CD1c-positive myeloid dendritic cell (primary cell): ENCODE results near the gene ALKBH1.
"Not testable (repeated sequence)": the region's sequence is repeated elsewhere in the genome, so short reads cannot be mapped to it uniquely, and the experiment has no call there.

ENCODE experiments used
- DNase-seq: peaks from one replicate; pipeline ENCODE4 v3.0.0-alpha.2; 2016; ENCODE audit errors: extremely low spot score

The ALKBH1 gene, protein sequence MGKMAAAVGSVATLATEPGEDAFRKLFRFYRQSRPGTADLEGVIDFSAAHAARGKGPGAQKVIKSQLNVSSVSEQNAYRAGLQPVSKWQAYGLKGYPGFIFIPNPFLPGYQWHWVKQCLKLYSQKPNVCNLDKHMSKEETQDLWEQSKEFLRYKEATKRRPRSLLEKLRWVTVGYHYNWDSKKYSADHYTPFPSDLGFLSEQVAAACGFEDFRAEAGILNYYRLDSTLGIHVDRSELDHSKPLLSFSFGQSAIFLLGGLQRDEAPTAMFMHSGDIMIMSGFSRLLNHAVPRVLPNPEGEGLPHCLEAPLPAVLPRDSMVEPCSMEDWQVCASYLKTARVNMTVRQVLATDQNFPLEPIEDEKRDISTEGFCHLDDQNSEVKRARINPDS

DNA sequence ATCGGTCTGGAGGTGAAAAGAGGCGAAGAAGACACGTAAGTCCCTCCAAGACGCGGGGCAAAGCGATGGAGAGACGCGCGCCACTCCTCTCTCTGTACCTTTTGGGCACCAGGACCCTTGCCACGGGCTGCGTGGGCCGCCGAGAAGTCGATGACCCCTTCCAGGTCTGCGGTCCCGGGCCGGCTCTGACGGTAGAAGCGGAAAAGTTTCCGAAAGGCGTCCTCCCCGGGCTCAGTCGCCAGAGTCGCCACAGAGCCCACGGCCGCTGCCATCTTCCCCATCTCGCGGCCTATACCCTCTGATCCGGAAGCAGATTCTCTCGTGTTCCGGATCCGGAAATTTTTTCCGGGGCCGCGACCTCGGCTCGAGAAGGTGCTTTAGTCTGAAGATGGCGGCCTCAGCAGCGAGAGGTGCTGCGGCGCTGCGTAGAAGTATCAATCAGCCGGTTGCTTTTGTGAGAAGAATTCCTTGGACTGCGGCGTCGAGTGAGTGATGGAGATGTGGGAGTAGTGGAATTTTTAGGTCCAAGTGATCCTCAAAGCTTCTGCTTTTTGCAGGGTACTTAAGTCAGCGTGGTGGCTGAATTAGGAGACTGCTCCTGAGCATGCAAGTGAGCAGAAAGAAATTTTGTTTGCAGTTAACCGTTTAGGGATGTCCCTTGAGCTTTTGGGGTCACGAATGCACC, at the start of gene ALKBH1, which contains the start of gene SLIRP:
Gene ALKBH1 (minus strand): TSS at position 300 of the 685 bp plus-strand sequence. CDS start 19 bp downstream, at position 281.
Gene SLIRP (plus strand): TSS at position 380 of the 685 bp plus-strand sequence. CDS start 9 bp downstream, at position 389.
- DNase-seq, result peak; percentile 96

DNA sequence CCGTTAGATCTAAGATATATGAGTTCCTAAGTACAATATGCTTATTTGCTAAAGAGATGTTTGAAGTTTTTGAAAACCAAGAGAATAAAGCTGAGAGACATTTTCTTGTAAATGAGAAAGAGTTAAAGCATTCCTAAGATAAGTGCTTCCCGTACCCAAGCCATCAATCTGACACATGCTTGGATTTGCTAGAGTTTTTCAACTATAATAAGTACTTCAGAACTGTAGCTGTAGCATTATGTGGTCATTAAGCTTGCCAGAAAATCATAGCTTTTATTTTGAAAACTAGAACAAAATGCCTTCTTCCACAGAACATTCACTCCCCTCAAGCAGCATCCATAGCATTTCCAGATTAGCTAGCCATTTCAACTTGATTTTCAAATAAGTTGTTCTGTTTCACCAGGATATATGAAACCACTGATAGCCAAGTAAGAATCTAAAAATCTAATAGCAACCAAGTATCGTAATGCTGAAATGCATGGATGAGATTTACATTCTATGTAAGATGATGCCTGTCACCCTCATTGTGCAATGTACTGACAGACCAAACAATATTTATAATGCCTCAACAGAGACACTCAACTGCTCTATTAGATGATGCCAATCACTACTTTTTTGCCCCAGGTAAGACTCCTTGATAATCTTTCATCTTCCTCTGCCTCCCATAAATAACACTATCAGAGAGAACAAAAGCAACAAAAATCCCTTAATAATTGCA, 45.1 kb upstream of the ALKBH1 start:
- no peak for DNase-seq

DNA sequence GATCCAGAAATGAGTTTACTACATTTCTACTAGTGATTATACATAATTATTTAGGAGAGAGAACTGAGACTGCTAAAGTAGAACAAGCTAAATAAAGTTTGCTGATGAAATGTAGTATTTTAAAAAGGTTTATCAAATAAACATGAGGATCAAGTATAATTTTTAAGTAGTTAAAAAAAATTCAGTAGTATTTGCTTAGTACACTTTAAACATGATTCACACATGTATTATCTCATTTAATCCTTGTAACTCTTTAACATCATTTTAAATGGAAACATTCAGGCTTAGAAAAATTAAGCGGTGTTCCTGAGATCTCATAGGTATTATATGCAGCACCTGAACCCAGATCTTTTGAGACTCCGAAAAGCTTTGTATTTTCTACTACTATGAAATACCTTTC, 44.4 kb upstream of the ALKBH1 start:
- no peak for DNase-seq

DNA sequence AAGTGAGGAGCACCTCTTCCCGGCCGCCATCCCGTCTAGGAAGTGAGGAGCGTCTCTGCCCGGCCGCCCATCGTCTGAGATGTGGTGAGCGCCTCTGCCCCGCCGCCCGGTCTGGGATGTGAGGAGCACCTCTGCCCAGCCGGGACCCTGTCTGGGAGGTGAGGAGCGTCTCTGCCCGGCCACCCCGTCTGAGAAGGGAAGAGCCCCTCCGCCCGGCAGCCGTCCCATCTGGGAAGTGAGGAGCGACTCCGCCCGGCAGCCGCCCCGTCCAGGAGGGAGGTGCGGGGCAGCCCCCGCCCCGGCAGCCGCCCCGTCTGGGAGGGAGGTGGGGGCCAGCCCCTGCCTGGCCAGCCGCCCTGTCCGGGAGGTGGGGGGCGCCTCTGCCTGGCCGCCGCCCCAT, 39.6 kb upstream of the ALKBH1 start:
- DNase-seq, result not testable (repeated sequence)

DNA sequence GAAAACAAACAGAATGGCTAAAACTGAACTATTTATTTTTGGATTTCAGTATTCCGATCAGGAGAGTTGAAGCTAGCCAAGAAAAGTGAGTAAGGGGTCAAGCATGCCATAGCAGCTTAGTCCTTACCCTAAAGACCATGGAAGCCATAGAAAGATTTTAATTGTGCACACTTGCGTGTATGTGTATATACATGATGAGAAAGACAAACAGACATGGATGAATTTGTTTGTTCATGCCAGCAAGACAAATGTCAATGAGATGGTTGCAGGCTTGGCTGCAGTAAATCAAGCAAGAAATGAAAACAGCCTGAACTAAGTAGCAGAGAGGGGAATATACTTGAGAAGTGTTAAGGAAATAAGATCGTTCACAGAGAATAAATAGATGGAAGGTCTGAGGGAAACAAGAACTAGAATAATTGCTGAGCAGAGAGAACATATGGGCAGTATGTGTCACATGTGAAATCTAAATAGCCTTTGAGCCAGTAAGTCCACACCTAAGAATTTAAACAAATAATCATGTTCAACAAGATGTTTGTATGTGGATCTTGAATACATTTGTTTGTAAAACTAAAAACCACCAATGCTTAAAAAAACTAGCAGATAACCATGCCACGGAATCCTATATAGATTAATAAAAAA, 38.4 kb upstream of the ALKBH1 start:
- DNase-seq, result no peak

DNA sequence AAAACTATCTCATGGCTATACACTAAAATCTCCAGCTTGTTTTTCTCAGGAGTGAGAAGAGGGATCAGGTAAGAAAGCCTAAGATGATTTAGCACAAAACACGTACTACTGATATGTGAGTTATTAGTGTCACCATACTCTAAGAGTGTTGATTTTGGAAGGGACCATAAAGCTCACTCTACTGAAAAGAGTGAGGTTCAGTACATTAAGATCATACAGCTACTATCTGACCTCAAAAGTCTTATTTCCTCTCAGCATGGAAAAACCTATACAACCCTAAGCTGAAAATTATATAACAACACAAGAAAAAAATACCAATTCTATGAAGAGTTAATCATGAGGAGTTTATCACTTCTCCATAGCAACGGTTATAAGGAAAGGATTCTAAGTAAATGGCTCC, 33.6 kb upstream of the ALKBH1 start:
- no peak for DNase-seq

DNA sequence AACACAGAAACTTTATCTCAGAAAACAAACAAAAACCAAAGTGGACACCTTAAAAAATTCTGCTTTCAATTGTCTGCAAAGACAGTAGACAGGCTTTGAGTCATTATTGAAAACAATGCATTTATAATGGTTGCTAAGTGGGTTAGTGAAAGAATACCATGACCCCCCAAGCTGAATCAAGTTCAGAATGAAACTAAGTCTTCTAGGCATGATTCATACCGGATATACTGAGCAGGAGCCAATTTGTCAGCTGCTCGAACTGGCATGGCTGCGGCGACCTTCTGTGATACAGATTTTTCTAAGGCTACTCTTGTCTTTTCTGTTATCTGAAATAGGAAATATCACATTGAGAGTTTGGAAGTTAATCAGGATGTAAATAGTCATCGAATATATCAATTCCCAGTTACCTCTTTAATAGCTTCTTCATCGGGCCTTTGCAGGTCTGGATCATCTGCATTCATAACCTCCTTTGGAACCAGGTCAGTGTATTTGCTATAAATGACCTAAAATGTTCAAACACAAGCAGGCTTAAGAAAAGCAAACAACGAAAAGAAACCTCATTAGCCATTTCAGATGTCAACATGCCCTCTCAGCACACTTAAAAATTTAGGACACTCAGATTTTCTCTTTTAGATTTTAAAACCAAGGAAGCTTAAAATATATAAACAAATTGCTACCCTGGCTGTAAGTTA, 30.9 kb upstream of the ALKBH1 start:
- DNase-seq, result no peak

DNA sequence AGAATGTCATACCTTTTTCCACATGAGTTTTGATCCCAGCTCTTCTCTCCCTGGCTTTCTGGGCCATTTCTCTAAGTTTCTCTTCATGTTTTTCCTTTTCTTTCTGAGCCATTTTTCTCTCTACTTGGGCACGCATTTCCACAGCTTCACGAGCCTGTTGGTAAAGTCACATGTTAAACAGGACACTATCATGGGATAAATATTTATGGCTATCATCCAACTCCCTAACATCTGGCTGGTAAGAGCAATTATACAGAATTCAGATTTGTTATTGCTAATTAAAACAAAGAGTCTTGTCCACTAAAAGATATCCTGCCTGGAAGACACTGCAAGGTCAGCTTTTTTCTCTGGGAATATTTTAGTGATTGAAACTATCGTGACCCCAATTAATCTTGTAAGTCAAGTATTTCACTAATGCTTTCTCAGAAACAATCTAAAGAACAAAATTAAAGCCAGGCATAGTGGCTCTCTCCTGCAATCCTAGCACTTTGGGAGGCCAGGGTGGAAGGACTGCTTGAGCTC, 23.2 kb upstream of the ALKBH1 start:
- DNase-seq, result no peak

DNA sequence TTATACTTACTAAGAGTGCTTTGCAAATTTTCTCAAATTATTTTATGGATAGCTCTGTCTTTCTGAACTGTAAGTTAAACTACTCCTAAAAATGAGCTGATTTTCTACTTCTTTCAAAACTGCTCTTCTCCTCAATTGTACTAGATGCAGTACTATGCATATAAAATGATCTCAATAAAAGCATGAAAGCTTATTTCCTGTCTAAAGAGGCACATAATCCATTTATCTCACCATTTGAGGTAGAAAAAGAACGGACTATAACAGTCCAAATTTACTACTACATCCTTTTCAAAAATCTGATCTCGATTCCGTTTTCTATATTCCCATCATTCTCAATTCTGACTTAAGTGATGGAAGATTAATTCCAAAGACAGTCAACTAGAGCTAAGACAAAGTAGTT, 14.5 kb upstream of the ALKBH1 start:
- no peak for DNase-seq

DNA sequence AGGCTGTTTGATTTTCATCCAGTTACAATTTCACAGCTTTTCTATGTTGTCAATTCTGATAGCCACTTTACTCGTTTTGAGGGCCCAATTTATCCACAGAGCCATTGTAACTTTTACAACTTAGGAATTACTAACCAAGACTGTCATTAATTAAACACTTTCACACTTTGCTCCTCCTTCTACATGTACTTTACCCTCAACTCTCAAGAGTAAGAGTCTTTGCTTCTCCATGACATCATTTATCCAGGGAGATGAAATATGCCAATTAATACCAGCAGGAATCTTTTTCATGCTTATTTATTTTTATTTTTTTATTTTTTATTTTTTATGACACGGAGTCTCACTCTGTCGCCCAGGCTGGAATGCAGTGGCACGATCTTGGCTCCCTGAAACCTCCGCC, 13.6 kb upstream of the ALKBH1 start:
- no peak for DNase-seq

DNA sequence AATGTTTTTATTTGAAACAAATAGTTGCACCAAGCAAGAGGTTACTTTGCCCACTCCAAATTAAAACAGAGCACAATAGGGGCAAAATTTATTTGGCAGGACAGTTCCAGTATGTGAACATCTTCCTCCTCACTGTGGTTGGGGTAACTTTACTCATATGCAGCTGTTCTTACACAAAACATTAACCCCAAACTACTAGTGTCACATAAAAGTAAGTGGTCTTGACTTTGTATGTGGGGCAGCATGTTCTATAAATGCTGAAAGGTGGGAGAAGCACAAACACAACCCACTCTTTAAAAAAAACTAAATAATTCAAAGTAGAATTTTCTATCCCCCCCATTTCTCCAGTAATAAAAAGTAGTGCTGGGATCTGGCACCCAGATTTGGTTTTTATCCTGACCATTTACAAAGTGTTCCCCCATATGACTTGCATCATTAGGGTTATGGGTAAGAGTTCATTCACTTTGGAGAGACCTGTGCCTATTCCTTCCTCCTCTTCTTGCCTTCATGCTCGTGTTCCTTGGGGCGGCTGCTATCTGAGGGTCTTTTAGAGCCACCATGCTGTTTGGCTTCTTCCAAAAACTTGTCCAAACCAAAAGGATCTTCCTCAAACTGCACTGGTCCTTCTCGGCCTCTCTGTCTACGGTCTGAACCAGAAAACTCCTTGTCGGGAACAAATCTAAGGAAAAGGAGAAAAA, 9.9 kb upstream of the ALKBH1 start:
- DNase-seq, result no peak

DNA sequence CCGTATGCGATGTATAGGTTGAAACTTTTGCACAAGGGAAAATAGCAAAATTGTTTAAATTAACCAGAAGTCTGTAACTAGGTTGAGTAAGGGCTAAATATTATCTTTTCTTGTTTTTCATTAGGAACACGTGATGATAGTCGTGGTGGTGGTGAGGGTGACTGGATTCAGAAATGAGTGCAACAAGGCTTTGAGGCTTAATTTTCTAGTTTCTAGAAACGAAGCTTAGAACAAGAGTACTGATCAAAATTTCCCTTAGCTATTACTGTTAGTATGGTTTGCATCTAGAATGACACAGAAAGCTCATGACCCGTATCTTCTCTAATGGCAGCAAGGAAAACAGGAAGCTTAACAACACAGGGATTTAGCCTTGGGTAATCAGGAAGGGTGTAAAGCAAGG, 7.1 kb upstream of the ALKBH1 start:
- no peak for DNase-seq

DNA sequence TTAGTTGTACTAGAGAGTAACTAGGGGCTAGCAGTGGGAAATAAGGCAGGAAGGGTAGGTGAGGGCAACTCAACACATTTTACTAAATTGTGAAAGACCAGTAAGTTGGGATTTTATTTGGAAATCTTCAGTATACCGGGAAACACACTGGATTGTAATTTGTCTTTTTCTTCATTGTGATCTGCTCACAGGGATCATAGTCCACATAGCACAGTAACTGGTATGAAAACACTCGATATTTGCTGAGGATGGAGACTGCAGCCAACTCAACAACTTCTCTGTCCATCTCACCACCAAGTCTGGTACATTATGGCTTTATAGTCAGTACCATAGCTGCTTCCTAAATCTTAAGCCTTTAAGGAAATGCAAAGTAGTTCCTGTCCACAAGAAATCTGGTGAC, 2.5 kb upstream of the ALKBH1 start:
- DNase-seq, result no peak

DNA sequence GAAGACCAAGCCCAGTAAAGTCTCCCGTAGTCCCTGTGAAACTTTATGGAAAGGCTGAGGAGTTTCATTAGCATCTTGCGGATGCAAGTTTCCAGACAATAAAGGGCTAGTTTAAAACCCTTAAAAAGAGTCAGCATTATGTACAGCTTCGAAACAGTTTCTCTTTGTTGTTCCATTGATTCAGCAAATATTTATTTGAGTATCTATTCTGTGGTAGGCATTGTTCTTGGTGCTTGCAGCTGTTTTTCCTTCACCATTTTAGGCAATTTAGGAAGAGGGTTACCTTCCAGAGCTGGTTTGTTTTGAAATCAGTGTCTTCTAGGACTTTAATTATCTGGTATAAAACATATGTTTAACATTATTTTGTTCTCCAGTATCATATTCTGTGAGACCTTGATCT, 1.6 kb upstream of the ALKBH1 start:
- DNase-seq, result no peak

DNA sequence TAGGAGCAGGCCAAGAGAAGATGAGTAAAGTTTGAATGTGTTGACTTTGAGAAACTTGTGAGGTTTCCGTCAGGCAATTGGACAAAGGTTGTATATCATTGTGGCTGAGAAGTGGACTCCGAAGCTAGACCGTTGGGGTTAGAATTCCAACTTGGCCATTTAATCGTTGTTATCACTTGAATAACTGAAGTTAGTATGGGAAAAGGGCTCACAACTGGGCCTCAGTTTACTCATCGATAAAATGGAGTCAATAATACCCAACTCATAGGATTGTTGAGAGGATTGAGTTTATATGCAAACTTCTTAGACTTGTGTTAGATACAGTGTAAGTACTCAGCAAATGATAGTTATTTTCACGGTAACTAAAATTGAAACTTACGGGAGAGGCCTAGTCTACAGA, 926 bp upstream of the ALKBH1 start:
- DNase-seq, result no peak

DNA sequence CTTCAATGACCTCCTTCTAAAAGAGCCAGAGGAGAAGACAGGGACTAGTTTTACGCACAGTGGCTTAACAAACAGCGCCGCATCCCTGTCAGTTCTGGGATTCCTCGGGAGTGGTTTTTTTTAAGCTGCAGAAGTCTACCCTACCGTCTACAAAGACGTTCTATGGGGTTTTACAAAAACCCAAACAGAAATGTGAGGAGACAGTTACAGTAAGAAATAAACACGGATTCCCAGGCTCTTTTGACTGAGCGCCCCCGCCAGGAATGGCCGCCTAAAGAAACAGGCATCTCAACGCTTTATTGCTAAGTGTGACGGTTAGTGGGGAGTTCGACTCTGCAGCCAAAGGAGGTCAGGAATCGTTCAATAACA, 484 bp downstream of the ALKBH1 start:
- peak; percentile 15 for DNase-seq

DNA sequence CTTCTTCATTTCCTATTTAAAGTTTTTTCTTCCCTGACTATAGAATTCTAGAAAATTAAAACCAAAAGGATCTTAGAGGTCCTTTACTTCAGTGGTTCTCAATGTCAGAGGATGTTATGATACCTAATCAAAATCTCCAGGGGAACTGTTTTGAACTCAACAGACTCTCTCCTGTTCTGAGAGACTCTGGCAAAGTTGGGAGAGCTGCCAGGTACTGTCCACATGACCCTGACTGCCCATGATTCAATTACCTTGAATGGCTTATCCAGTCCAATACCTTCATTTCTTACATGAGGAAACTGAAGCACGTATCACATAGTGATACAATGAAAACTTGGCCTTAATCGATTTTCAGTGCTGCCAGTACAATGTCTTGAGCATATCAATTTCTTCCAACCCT, 16.6 kb downstream of the ALKBH1 start:
- DNase-seq, result no peak

DNA sequence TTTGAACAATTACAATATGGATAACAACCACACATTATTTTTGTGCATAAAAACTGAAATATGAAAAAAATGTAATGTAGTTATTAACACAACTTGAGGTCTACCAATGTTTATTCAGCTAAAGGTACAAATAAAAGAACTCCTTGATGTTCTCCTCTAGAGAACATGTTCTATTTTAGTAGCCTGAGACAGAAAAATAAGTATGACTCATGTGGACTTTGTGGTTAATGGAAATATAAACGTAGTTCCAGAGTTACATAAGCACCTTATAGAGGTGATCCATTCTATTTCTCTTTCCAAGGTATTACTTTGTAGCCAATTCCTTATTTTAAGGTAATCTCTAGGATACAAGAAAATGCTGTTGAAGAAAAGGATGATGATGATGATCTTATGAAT, 25.7 kb downstream of the ALKBH1 start:
- DNase-seq, result no peak

DNA sequence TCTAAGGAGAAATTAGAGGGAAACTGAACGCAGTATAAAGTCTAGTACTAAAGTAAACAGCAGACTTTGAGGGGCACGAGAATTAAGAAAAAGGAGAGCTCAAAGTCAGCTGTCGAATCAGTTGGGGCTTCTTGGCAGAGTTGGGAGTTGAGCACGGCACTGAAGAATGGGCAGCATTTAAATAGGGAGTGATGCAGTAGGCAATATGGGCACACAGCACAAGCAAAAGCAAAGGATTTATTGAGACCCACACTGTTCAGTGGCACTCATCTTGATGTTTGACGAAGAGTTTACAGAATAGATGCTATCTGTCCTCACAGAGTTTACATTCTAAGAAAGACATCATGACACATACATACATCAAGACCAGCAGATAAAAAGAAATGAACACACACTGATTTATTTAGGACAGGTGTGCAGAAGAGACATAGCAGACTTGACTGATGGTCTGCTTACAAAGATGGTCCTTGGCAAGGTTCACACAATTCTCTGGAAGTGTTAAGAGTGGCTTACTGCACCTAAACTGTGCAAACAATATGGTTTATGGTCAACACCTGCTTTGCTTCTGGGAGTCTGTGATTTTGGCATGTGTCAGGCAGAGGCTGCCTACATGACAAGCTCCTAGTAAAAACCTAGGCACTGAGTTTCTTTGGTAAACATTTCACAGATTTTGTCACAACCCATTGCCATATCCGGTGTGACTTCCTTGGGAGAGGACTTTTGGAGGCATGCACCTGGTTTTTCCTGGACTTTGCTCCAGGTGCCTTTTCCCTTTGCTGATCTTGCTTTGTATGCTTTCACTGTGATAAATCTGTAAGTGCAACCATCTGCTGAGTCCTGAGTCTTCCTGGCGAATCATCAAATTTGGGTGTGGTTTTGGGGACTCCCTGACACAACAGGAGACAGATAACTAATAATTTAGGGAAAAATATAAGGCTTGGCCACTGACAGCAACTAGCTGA, 26.3 kb downstream of the ALKBH1 start:
- no peak for DNase-seq

DNA sequence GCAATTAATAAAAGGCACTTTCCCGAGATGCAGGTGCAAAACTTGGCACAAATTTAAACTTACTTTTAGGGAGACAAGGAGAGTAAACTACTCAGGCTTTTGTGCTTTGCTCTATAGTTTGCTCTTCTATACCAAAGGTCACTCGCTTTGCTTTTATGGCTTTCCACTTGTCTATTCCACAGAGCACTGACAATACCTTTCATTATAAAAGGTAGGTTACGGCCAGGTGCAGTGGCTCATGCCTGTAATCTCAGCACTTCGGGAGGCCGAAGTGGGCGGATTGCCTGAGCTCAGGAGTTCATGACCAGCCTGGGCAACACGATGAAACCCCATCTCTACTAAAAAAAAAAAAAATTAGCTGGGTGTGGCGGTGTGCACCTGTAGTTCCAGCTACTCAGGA, 32.9 kb downstream of the ALKBH1 start:
- no peak for DNase-seq
